ENCODE results near the gene FCAMR. TPM values are rescaled to one million over a fixed set of nuclear protein-coding genes. Genes with fewer than 3 reads are reported as not detected.

FCAMR gene
- polyA plus RNA-seq, 1 experiment, result not detected

- TF ChIP-seq CTCF (IDR thresholded peaks at IDR 0.05; ENCODE audit: insufficient read depth, low read depth, low read length), result no peak
- peaks cover 28% of the 10 kb centered on the region for H3K27me3 ChIP-seq (ENCODE audit: control insufficient read depth, insufficient read depth, low read length)
- POLR2A ChIA-PET, result no interaction called here
- DNase-seq (ENCODE audit: low read depth), result no peak
- no peaks in the 10 kb centered on the region for H3K36me3 ChIP-seq (ENCODE audit: control insufficient read depth, insufficient read depth, low read length)
- CTCF ChIA-PET, result interaction anchor here (1.3 to 4.3 kb wide), 5 partner anchors 11 to 36 kb away, joined by 3 to 22 read pairs (median 5); no protein-coding TSS in a partner anchor
- no peak overlapping the region for H3K4me3 ChIP-seq (ENCODE audit: low read depth, low read length)
Observed at GRCh38 chr1:206945779-206946178, 24.5 kb downstream of the FCAMR start.

GRCh38 chr1:206944703-206945102 lies 25.6 kb downstream of the FCAMR start:
- POLR2A ChIA-PET, result no interaction called here
- CTCF ChIA-PET, result interaction anchor here (1.3 to 4.3 kb wide), 4 partner anchors 10 to 37 kb away, joined by 5 to 22 read pairs (median 6); no protein-coding TSS in a partner anchor
- Histone ChIP-seq H3K36me3 (ENCODE audit: control insufficient read depth, insufficient read depth, low read length) (no peaks in the 10 kb centered on the region), H3K27me3 (ENCODE audit: control insufficient read depth, insufficient read depth, low read length) (peaks cover 28% of the 10 kb centered on the region), H3K4me3 (ENCODE audit: low read depth, low read length) (no peak overlapping the region)
- DNase-seq (ENCODE audit: low read depth), result no peak
- TF ChIP-seq CTCF (IDR thresholded peaks at IDR 0.05; ENCODE audit: insufficient read depth, low read depth, low read length), result no peak

GRCh38 chr1:206941766-206942418 lies 28.4 kb downstream of the FCAMR start:
- ChIA-PET CTCF (interaction anchor here (0.6 to 1.7 kb wide), 6 partner anchors 8 to 107 kb away, joined by 3 to 7 read pairs (median 3); no protein-coding TSS in a partner anchor), POLR2A (no interaction called here)
- no peak for DNase-seq (ENCODE audit: low read depth)
- no peak for TF ChIP-seq CTCF (IDR thresholded peaks at IDR 0.05; ENCODE audit: insufficient read depth, low read depth, low read length)
- Histone ChIP-seq H3K27me3 (ENCODE audit: control insufficient read depth, insufficient read depth, low read length) (peaks cover 29% of the 10 kb centered on the region), H3K36me3 (ENCODE audit: control insufficient read depth, insufficient read depth, low read length) (no peaks in the 10 kb centered on the region), H3K4me3 (ENCODE audit: low read depth, low read length) (no peak overlapping the region)

- ChIA-PET CTCF (interaction anchor here (1.5 to 2.2 kb wide), 2 partner anchors 9 to 14 kb away, joined by 5 to 7 read pairs; no protein-coding TSS in a partner anchor), POLR2A (no interaction called here)
- H3K36me3 ChIP-seq (ENCODE audit: control insufficient read depth, insufficient read depth, low read length), result no peaks in the 10 kb centered on the region
- no peak for DNase-seq (ENCODE audit: low read depth)
- no peak for TF ChIP-seq CTCF (IDR thresholded peaks at IDR 0.05; ENCODE audit: insufficient read depth, low read depth, low read length)
- H3K27me3 ChIP-seq (ENCODE audit: control insufficient read depth, insufficient read depth, low read length), result peaks cover 23% of the 10 kb centered on the region
- no peak overlapping the region for H3K4me3 ChIP-seq (ENCODE audit: low read depth, low read length)
Observed at GRCh38 chr1:206940588-206940936, 29.7 kb downstream of the FCAMR start.

GRCh38 chr1:206939841-206940587 lies 30.2 kb downstream of the FCAMR start:
- Histone ChIP-seq H3K27me3 (ENCODE audit: control insufficient read depth, insufficient read depth, low read length) (peaks cover 18% of the 10 kb centered on the region), H3K4me3 (ENCODE audit: low read depth, low read length) (no peak overlapping the region), H3K36me3 (ENCODE audit: control insufficient read depth, insufficient read depth, low read length) (no peaks in the 10 kb centered on the region)
- CTCF ChIA-PET, result interaction anchor here (0.7 to 2.2 kb wide), 2 partner anchors 14 to 41 kb away, joined by 3 to 5 read pairs; no protein-coding TSS in a partner anchor
- DNase-seq (ENCODE audit: low read depth), result no peak
- POLR2A ChIA-PET, result no interaction called here
- TF ChIP-seq CTCF (IDR thresholded peaks at IDR 0.05; ENCODE audit: insufficient read depth, low read depth, low read length), result no peak
